Measurements from ENCODE around the gene CHRM1. TPM values are rescaled to one million over a fixed set of nuclear protein-coding genes. Genes with fewer than 3 reads are reported as not detected.

CHRM1 gene
- total RNA-seq, 2 experiments from 2014 or later, result not detected

DNA sequence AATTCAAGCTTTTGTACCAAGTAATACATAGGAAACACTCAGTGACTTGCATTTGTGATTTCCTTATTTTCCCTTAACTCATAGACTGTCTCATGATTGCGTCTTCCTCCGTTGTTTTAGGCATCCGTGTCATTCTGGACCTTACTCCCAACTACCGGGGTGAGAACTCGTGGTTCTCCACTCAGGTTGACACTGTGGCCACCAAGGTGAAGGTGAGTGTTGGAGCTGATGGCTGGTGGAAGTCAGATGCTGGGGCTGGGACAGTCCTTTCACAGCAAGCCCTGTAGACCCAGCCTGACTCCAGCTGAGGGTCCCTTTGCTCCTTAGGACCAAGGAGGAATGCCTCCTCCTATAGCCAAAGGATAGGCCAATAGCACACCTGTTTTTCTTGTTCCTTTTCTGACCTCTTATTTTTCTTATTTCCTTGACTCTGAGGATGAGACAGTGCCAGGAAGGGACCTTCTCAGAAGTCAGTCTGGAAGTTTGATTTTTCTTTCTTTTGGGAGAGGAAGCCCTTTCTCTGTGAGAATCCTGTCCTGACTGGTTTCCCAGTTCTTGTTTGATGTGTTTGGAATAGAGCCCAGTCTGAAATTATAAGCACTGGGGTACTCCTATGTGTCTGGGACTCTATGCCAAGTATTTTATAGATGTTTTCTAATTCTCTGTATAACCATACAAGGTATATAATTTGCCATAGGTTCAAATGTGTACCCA, 38.2 kb downstream of the CHRM1 start:
- intact Hi-C loops (cut with DNase I, micrococcal nuclease), result loop anchor here in 1 of 2 experiments (10.0 kb wide), 3 partner anchors 458 to 1422 kb away; partner anchors contain the start of genes CATSPERZ, ESRRA and STIP1
- H3K9me3 Mint-ChIP-seq (ENCODE audit: low read depth), result no peaks in the 10 kb centered on the region

DNA sequence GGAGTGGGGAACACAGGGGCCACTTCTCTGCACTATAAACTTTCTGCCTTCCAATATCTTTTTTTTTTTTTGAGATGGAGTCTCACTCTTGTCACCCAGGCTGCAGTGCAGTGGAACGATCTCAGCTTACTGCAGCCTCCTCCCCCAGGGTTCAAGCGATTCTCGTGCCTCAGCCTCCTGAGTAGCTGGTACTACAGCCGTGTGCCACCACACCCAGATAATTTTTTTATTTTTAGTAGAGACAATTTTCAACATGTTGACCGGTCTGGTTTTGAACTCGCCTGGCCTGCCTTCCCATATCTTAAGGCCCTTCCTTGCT, 38.8 kb downstream of the CHRM1 start:
- DNase-seq, result no peak
- Mint-ChIP-seq H3K27me3 (no peaks in the 10 kb centered on the region), H3K4me3 (peak overlapping the region; percentile 99), H3K9me3 (ENCODE audit: low read depth) (no peaks in the 10 kb centered on the region), H3K4me1 (peaks cover 52% of the 10 kb centered on the region), H3K27ac (peak overlapping the region; percentile 100), H3K36me3 (ENCODE audit: low read depth) (peaks cover 82% of the 10 kb centered on the region)
- intact Hi-C loops (cut with DNase I, micrococcal nuclease), result loop anchor here in 1 of 2 experiments (10.0 kb wide), 3 partner anchors 458 to 1422 kb away; partner anchors contain the start of genes CATSPERZ, ESRRA and STIP1
- ChIA-PET CTCF (interaction anchor here (1.1 to 2.6 kb wide), 10 partner anchors 8 to 113 kb away, joined by 3 to 17 read pairs (median 4); partner anchors contain the start of gene TAF6L), POLR2A (interaction anchor here (1.4 to 6.1 kb wide), 3 partner anchors 27 to 281 kb away, joined by 4 to 71 read pairs (median 65); partner anchors contain the start of genes MTA2 and WDR74)
- ATAC-seq, result no peak

More for the DNA sequence above, 38.2 kb downstream of the CHRM1 start:
- Mint-ChIP-seq H3K4me3 (peak overlapping the region; percentile 99), H3K27ac (peak overlapping the region; percentile 100), H3K36me3 (ENCODE audit: low read depth) (peaks cover 83% of the 10 kb centered on the region), H3K27me3 (no peaks in the 10 kb centered on the region), H3K4me1 (peaks cover 52% of the 10 kb centered on the region)
- ATAC-seq (no peak), DNase-seq (no peak)
- POLR2A ChIA-PET, result interaction anchor here (4.7 to 6.1 kb wide), 2 partner anchors 28 to 42 kb away, joined by 65 to 71 read pairs; partner anchors contain the start of gene WDR74
- CTCF ChIA-PET, result interaction anchor here (0.5 to 2.6 kb wide), 10 partner anchors 7 to 125 kb away, joined by 3 to 10 read pairs (median 4); partner anchors contain the start of gene TAF6L

DNA sequence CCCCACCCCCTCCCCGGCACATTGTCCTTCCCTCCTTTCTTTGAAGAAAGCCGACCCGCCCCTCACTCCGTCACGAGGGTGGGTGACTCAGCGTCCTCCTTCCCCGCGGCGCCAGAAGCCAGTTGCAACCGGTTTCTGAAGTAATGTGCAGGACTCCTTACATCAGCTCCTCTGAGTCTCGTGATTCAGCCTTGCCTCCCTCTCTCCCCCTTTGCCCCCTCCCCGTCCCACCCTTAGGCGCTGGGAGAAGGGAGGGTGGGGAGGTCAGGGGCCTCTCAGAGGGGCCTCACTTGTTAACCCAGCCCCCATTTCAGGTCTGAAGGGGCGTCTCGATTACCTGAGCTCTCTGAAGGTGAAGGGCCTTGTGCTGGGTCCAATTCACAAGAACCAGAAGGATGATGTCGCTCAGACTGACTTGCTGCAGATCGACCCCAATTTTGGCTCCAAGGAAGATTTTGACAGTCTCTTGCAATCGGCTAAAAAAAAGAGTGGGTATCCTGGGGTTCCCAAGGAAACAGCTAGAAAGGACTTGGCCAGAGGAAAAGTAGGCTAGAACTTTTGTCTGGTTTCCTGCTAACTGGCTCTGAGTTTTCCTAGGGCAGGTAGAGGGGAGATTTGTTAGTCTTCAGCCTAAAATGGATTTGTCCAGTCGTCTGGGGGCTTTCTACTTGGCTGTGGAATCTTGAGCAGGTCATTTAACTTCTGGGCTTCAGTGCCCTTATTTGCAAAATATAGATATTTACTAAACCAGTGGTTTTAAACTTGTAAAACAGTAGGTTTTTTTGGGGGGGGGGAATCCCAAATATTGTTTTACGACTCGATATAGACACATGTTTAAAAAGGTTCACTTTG, 39.4 kb downstream of the CHRM1 start:
- Mint-ChIP-seq H3K27ac (peak overlapping the region; percentile 100), H3K36me3 (ENCODE audit: low read depth) (peaks cover 82% of the 10 kb centered on the region), H3K4me3 (peak overlapping the region; percentile 99), H3K4me1 (peaks cover 48% of the 10 kb centered on the region), H3K27me3 (no peaks in the 10 kb centered on the region), H3K9me3 (ENCODE audit: low read depth) (no peaks in the 10 kb centered on the region)
- ATAC-seq (peak; percentile 65), DNase-seq (peak; percentile 98)
- ChIA-PET POLR2A (interaction anchor here (0.6 to 6.1 kb wide), 21 partner anchors 8 to 330 kb away, joined by 3 to 71 read pairs (median 5); partner anchors contain the start of genes C11orf98, EEF1G, HNRNPUL2 and MTA2), CTCF (interaction anchor here (0.6 to 2.6 kb wide), 16 partner anchors 8 to 457 kb away, joined by 3 to 17 read pairs (median 4); partner anchors contain the start of genes EEF1G, LBHD1, TAF6L and TMEM179B)
- intact Hi-C loops (cut with DNase I, micrococcal nuclease), result loop anchor here (1.0 to 10.0 kb wide), 19 partner anchors 26 to 1423 kb away; partner anchors contain the start of genes HNRNPUL2 (in 2 of the 2), NXF1 (in 2 of the 2), ATL3 (in 1 of the 2) and CATSPERZ (in 1 of the 2)

DNA sequence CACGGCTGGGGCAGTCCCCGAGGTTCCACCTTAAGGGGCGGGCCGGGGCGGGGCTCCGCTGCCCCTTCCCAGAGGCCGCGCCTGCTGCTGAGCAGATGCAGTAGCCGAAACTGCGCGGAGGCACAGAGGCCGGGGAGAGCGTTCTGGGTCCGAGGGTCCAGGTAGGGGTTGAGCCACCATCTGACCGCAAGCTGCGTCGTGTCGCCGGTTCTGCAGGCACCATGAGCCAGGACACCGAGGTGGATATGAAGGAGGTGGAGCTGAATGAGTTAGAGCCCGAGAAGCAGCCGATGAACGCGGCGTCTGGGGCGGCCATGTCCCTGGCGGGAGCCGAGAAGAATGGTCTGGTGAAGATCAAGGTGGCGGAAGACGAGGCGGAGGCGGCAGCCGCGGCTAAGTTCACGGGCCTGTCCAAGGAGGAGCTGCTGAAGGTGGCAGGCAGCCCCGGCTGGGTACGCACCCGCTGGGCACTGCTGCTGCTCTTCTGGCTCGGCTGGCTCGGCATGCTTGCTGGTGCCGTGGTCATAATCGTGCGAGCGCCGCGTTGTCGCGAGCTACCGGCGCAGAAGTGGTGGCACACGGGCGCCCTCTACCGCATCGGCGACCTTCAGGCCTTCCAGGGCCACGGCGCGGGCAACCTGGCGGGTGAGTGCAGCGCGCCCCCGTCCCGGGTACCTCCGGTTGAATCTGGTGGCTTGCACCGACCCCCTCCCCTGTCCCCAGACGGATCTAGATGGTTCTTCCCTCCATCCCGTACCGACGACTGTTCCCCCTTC, 40.2 kb downstream of the CHRM1 start, which contains the start of gene SLC3A2:
TSS of gene SLC3A2 (plus strand) at position 94 of the 776 bp plus-strand sequence. CDS start at position 222, 128 bp downstream.
- CTCF ChIA-PET, result interaction anchor here (0.6 to 2.6 kb wide), 16 partner anchors 8 to 456 kb away, joined by 3 to 17 read pairs (median 4); partner anchors contain the start of genes EEF1G, LBHD1, TMEM179B and UQCC3

DNA sequence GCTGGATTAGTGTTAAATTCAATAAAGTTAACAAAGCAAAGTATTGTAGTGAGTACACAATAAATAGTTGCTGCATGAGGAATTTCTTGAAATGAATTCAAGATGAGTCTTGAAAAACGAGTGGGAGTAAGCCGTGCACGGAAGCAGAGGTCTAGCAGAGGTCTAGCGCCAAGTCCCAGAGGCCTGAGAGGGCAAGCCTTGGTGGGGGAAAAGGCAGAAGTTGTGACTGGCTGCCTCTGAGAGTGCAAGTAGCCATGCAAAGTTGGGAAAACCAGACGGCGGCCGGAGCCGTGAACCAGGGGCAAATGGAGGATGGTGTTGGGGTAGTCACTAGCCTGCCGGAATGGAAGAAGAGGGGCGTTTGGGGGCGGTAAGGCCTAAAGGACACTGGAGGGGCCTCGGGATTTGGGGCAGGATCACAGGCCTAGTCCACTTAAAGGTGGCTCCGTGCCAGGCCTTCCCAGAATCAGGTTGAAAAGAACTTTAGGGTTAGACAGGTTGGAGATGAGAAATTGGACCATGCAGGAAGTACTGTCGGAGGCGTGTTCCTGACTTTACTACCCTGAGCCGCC, 40.8 kb downstream of the CHRM1 start:
- Mint-ChIP-seq H3K4me1 (peaks cover 39% of the 10 kb centered on the region), H3K9me3 (ENCODE audit: low read depth) (no peaks in the 10 kb centered on the region), H3K36me3 (ENCODE audit: low read depth) (peaks cover 72% of the 10 kb centered on the region), H3K27me3 (no peaks in the 10 kb centered on the region), H3K27ac (peak overlapping the region; percentile 100), H3K4me3 (peak overlapping the region; percentile 99)
- peak; percentile 74 for DNase-seq
- ChIA-PET CTCF (interaction anchor here (0.8 to 2.1 kb wide), 7 partner anchors 10 to 455 kb away, joined by 3 to 17 read pairs (median 4); partner anchors contain the start of genes LBHD1, TMEM179B and UQCC3), POLR2A (interaction anchor here (1.3 to 6.1 kb wide), 5 partner anchors 10 to 40 kb away, joined by 7 to 71 read pairs (median 13); partner anchors contain the start of gene WDR74)
- intact Hi-C loops (cut with DNase I, micrococcal nuclease), result loop anchor here (1.0 to 10.0 kb wide), 12 partner anchors 48 to 1424 kb away; partner anchors contain the start of genes ATL3 (in 1 of the 2), CATSPERZ (in 1 of the 2), ESRRA (in 1 of the 2) and NXF1 (in 1 of the 2)
- peak; percentile 40 for ATAC-seq

More for the DNA sequence above, 40.2 kb downstream of the CHRM1 start, which contains the start of gene SLC3A2:
- H3K27ac Mint-ChIP-seq, result peak within 1 kb of the TSS; percentile 100
- intact Hi-C loops (cut with DNase I, micrococcal nuclease), result loop anchor here (1.0 to 10.0 kb wide), 23 partner anchors 25 to 1424 kb away; partner anchors contain the start of genes HNRNPUL2 (in 2 of the 2), NXF1 (in 2 of the 2), TMEM179B (in 2 of the 2) and ATL3 (in 1 of the 2)
- H3K4me3 Mint-ChIP-seq, result peak within 1 kb of the TSS; percentile 99
- DNase-seq, result peak; percentile 94
- POLR2A ChIA-PET, result interaction anchor here (0.5 to 6.1 kb wide), 22 partner anchors 9 to 329 kb away, joined by 3 to 71 read pairs (median 4); partner anchors contain the start of genes C11orf98, EEF1G, HNRNPUL2 and MTA2
- peaks cover 77% of the 10 kb centered on the region for H3K36me3 Mint-ChIP-seq (ENCODE audit: low read depth)
- peaks cover 44% of the 10 kb centered on the region for H3K4me1 Mint-ChIP-seq
- no peaks in the 10 kb centered on the region for H3K27me3 Mint-ChIP-seq
- peak; percentile 75 for ATAC-seq
- no peaks in the 10 kb centered on the region for H3K9me3 Mint-ChIP-seq (ENCODE audit: low read depth)

DNA sequence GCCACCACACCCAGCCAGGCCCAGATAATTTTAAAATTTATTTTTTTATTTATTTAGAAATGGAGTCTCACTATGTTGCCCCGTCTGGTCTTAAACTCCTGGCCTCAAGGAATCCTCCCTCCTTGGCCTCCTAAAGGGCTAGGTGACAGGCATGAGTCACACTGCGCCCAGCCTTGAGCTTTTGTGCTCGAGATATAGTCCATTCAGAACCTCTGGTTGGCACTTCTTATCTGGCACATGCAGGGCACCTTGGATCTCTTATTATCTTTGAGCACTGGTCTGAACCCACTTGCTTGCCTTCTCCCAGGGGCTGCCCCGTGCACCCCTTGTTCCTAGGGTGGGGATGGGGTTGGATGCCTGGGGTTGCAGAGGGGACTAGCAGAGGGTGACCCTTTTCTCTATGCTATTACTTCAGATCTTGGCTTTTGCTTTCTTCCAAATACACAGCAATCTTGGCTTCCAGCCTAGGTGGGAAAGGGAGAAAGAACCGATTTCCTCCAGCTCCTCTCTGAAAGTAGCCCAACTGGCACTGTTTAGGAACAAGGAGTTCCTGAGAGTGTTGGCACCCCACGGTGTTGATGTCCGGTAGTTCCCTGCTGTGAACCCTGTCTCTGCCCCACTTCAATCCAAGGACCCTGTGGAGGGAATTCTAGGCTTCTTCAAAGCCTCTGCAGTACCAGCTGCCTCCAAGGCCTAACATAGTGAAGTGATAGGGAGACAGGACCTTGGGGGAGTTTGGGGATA, 41.8 kb downstream of the CHRM1 start:
- ATAC-seq (no peak), DNase-seq (no peak)
- no peaks in the 10 kb centered on the region for H3K27me3 Mint-ChIP-seq
- CTCF ChIA-PET, result interaction anchor here (0.6 to 1.0 kb wide), 3 partner anchors 11 to 93 kb away, joined by 3 to 4 read pairs (median 3); partner anchors contain the start of gene NXF1
- peak overlapping the region; percentile 100 for H3K27ac Mint-ChIP-seq
- H3K9me3 Mint-ChIP-seq (ENCODE audit: low read depth), result no peaks in the 10 kb centered on the region
- intact Hi-C loops (cut with DNase I, micrococcal nuclease), result no loop called here
- H3K4me1 Mint-ChIP-seq, result peaks cover 33% of the 10 kb centered on the region
- peak overlapping the region; percentile 99 for H3K4me3 Mint-ChIP-seq
- POLR2A ChIA-PET, result interaction anchor here (1.3 to 6.1 kb wide), 2 partner anchors 24 to 38 kb away, joined by 10 to 65 read pairs; no protein-coding TSS in a partner anchor
- H3K36me3 Mint-ChIP-seq (ENCODE audit: low read depth), result peaks cover 69% of the 10 kb centered on the region

DNA sequence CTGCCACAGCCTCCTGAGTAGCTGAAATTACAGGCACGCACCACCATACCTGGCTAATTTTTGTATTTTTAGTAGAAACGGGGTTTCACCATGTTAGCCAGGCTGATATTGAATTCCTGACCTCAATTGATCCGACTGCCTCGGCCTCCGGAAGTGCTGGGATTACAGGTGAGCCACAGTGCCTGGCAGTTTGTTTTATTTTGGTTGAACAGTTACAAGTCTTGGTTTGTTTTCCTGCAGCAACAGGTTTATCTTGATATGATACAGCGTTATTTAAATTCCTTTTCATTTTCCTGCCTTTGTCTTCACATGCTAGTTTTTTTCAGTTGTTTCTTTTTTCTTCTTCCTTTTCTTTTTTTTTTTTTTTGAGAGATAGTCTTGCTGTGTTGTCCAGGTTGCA, 44.5 kb downstream of the CHRM1 start:
- Mint-ChIP-seq H3K9me3 (ENCODE audit: low read depth) (no peaks in the 10 kb centered on the region), H3K36me3 (ENCODE audit: low read depth) (peaks cover 48% of the 10 kb centered on the region), H3K27me3 (no peaks in the 10 kb centered on the region), H3K4me3 (no peak overlapping the region), H3K4me1 (peaks cover 14% of the 10 kb centered on the region), H3K27ac (no peak overlapping the region)
- intact Hi-C loops (cut with DNase I, micrococcal nuclease), result no loop called here
- ChIA-PET POLR2A (no interaction called here), CTCF (no interaction called here)
- ATAC-seq, result no peak
- DNase-seq, result no peak

DNA sequence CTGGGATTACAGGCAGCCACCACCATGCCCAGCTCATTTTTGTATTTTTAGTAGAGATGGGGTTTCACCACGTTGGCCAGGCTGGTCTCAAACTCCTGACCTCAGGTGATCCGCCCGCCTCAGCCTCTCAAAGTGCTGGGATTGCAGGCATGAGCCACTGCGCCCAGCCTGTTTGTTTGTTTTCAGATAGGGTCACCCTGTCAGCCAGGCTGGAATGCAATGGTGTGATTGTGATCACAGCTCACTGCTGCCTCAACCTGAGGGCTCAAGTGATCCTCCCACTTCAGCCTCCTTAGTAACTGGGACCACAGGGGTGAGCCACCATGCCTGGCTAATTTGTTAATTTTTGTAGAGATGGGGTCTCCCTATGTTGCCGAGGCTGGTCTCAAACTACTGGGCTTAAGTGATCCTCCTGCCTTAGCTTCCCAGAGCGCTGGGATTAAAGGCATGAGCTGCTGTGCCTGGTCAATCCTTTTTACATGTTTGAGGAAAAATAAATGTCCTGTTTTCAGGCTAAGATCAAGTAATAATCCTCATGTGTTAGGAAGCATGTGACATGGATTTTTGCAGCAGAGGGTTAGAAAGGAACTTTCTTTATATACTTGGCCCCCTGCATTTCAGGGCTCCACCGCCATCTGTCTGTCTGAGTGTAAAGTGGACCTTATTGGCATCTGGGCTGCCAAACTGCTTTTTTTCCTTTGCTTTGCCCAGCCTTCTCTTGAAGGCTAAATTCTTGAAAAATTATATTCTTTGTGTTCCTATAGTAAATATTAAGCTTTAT, 45.3 kb downstream of the CHRM1 start:
- no peak for ATAC-seq
- no peak overlapping the region for H3K4me3 Mint-ChIP-seq
- H3K9me3 Mint-ChIP-seq (ENCODE audit: low read depth), result no peaks in the 10 kb centered on the region
- DNase-seq, result no peak
- ChIA-PET POLR2A (interaction anchor here (1.1 kb wide), 1 partner anchor 20 kb away, joined by 3 read pairs; no protein-coding TSS in a partner anchor), CTCF (interaction anchor here (0.7 to 1.1 kb wide), 3 partner anchors 14 to 440 kb away, joined by 3 to 4 read pairs (median 3); no protein-coding TSS in a partner anchor)
- peaks cover 14% of the 10 kb centered on the region for H3K4me1 Mint-ChIP-seq
- no peak overlapping the region for H3K27ac Mint-ChIP-seq
- peaks cover 43% of the 10 kb centered on the region for H3K36me3 Mint-ChIP-seq (ENCODE audit: low read depth)
- intact Hi-C loops (cut with DNase I, micrococcal nuclease), result no loop called here
- no peaks in the 10 kb centered on the region for H3K27me3 Mint-ChIP-seq

Data from activated CD4-positive, alpha-beta T cell treated with anti-CD3 and anti-CD28 coated beads for 36 hours (primary cell).